Measurements from ENCODE around the gene CLDN5.

The CLDN5 gene

GRCh38 chr22:19501897-19502447, 22.2 kb downstream of the CLDN5 start:
- DNase-seq: no peak

- no peak for DNase-seq
Observed at GRCh38 chr22:19499880-19500242, 24.3 kb downstream of the CLDN5 start.

- DNase-seq: no peak
Observed at GRCh38 chr22:19499236-19499879, 24.9 kb downstream of the CLDN5 start.

GRCh38 chr22:19498866-19499190, 25.4 kb downstream of the CLDN5 start:
- no peak for DNase-seq

- DNase-seq: no peak
Observed at GRCh38 chr22:19498154-19498865, 25.9 kb downstream of the CLDN5 start.

GRCh38 chr22:19497245-19497644, 27.0 kb downstream of the CLDN5 start:
- no peak for DNase-seq

GRCh38 chr22:19496324-19496630, 27.9 kb downstream of the CLDN5 start:
- no peak for DNase-seq

GRCh38 chr22:19495562-19496323, 28.5 kb downstream of the CLDN5 start:
- no peak for DNase-seq

- no peak for DNase-seq
Observed at GRCh38 chr22:19494676-19495173, 29.5 kb downstream of the CLDN5 start.

GRCh38 chr22:19494001-19494560, 30.1 kb downstream of the CLDN5 start:
- no peak for DNase-seq

GRCh38 chr22:19492504-19493174, 31.6 kb downstream of the CLDN5 start:
- no peak for DNase-seq

- no peak for DNase-seq
Observed at GRCh38 chr22:19490628-19491230, 33.5 kb downstream of the CLDN5 start.

- DNase-seq: no peak
Observed at GRCh38 chr22:19488884-19489843, 35.0 kb downstream of the CLDN5 start.

- DNase-seq: no peak
Observed at GRCh38 chr22:19488285-19488684, 35.9 kb downstream of the CLDN5 start.

- no peak for DNase-seq
Observed at GRCh38 chr22:19483481-19484244, 40.5 kb downstream of the CLDN5 start.

GRCh38 chr22:19482297-19482696, 41.9 kb downstream of the CLDN5 start:
- no peak for DNase-seq

GRCh38 chr22:19480789-19481188, 43.4 kb downstream of the CLDN5 start:
- DNase-seq: no peak

GRCh38 chr22:19480173-19480568, 44.0 kb downstream of the CLDN5 start:
- DNase-seq: no peak

GRCh38 chr22:19479355-19480172, 44.6 kb downstream of the CLDN5 start, which contains the start of gene CDC45:
CDC45 (plus strand) TSS chr22:19479920; CDS start chr22:19479969, 49 bp downstream.
- peak; percentile 97 for DNase-seq

All from NCI-H1092 (cell line).